Esophagus squamous epithelium (tissue), 5 donors: ENCODE measurements around the gene EXOC1. TPM values are rescaled to one million over a fixed set of nuclear protein-coding genes. Genes with fewer than 3 reads are reported as not detected.

Source experiments
- DNase-seq: peaks from one replicate; lab custom pipeline; 2025; lab: John Stamatoyannopoulos, UW
- H3K27ac ChIP-seq, 4 donors: fragments of 200-600 bp; sonication (generic); one replicate each; pipeline ENCODE4 v1.5.1; 2016 to 2019; ENCODE audit warnings: mild to moderate bottlenecking in 1 of 4
- H3K27me3 ChIP-seq, 4 donors: fragments of 200-600 bp; sonication (generic); 1 replicate in 3 of 4; 2 replicates in 1 of 4; pipeline versions ENCODE4 v1.5.1 to v1.6.0; 2017 to 2021; ENCODE audit warnings: antibody characterized with exemption in 1 of 4
- H3K36me3 ChIP-seq, 3 donors: fragments of 200-600 bp; sonication (generic); one replicate each; pipeline ENCODE4 v1.5.1; 2016 to 2019
- H3K4me1 ChIP-seq, 3 donors: fragments of 200-600 bp; sonication (generic); one replicate each; pipeline ENCODE4 v1.5.1; 2017 to 2019
- H3K4me3 ChIP-seq, 4 donors: fragments of 200-600 bp; sonication (generic); 1 replicate in 3 of 4; 2 replicates in 1 of 4; pipeline ENCODE4 v1.5.1; 2016 to 2019; ENCODE audit warnings: mild to moderate bottlenecking in 2 of 4, moderate library complexity in 1 of 4
- H3K9me3 ChIP-seq, 3 donors: fragments of 200-600 bp; sonication (generic); one replicate each; pipeline ENCODE4 v1.5.1; 2016 to 2019
- POLR2A ChIP-seq, 4 donors: fragments of 450-650 bp; IDR thresholded peaks; one replicate each; pipeline ENCODE4 v1.6.1; 2017; ENCODE audit warnings: antibody characterized with exemption in 4 of 4, mild to moderate bottlenecking in 4 of 4, moderate library complexity in 3 of 4
- WGBS, 2 donors: methylation state at CpG; one replicate each; pipeline ENCODE4 v1.1.5; 2018; 5-methylcytosine and 5-hydroxymethylcytosine counted together
- intact Hi-C: fragments of 100-400 bp; cut with DNase I; formaldehyde crosslinking; loops from one replicate; pipeline ENCODE4 v1.15.0; 2022
- total RNA-seq, 4 donors: library from RNA; depleted of rRNA; stranded (reverse); fragments of >200 nt; gene quantifications; one replicate each; pipeline ENCODE4 v1.1.0, GENCODE V29; 2016
- TF ChIP-seq, protein P1 (sequence below), 6 experiments: fragments of 450-650 bp in 4 of 6; fragments of 200-600 bp in 2 of 6; sonication (generic) in 2 of 6; IDR thresholded peaks; one replicate each; pipeline ENCODE4 v1.5.1; 2016 to 2019; ENCODE audit warnings: antibody characterized with exemption in 6 of 6, mild to moderate bottlenecking in 4 of 6, moderate library complexity in 4 of 6
- donor health status: DM: yes; HTN: yes; CAD: no.

The EXOC1 gene
- total RNA-seq, 4 donors from 2014 or later = 28.5 to 43.7 (median 41.7) TPM

DNA sequence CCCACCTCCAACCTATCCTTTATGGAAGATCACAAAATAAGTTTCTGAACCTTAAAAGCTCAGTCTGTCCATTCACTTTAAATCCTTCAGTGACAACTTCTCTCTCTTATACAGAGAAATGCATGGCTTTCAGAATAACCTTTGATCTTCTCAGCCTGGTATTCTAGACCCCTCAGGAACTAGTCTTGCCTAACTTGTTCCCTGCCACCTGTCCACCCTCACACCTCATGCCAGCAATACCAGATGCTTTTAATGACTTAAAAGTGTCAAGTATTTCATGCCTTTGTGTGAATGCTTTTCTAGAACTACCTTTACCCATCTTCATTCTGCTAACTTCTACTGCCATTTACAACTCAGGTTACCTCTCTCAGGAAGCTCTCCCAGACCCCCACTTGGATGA, 26.5 kb upstream of the EXOC1 start:
- H3K36me3 ChIP-seq = no peaks in the 10 kb centered on the region
- no peak for DNase-seq
- intact Hi-C loops = no loop called here

DNA sequence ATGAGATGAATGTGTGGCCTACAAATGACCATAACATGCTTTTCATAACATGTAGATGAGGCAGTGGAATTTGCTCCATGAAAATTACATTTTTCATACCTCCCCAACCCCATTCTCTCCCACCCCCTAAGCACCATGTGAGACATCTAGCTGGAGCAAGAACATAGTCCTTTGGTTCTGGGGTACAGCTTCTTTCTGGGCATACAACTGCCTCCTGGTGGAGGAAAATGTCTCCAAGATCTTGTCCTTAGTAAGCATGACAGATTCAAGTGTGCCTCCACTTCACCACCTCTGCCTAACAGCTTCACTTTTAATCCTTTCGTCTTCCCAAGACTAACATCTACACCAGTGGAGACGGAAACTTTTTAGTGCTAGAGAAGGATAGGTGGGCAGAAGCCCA, 25.9 kb upstream of the EXOC1 start:
- Histone ChIP-seq H3K4me1 (no peaks in the 10 kb centered on the region), H3K27me3 (peaks cover 0 to under 1% (median 0%) of the 10 kb centered on the region in 4 donors), H3K4me3 (no peak overlapping the region), H3K36me3 (no peaks in the 10 kb centered on the region), H3K9me3 (no peaks in the 10 kb centered on the region), H3K27ac (no peak overlapping the region)
- DNase-seq = no peak
- no peak for TF ChIP-seq POLR2A (IDR thresholded peaks at IDR 0.05)
- TF ChIP-seq, protein P1, sequence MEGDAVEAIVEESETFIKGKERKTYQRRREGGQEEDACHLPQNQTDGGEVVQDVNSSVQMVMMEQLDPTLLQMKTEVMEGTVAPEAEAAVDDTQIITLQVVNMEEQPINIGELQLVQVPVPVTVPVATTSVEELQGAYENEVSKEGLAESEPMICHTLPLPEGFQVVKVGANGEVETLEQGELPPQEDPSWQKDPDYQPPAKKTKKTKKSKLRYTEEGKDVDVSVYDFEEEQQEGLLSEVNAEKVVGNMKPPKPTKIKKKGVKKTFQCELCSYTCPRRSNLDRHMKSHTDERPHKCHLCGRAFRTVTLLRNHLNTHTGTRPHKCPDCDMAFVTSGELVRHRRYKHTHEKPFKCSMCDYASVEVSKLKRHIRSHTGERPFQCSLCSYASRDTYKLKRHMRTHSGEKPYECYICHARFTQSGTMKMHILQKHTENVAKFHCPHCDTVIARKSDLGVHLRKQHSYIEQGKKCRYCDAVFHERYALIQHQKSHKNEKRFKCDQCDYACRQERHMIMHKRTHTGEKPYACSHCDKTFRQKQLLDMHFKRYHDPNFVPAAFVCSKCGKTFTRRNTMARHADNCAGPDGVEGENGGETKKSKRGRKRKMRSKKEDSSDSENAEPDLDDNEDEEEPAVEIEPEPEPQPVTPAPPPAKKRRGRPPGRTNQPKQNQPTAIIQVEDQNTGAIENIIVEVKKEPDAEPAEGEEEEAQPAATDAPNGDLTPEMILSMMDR (IDR thresholded peaks at IDR 0.05) = no peak
- intact Hi-C loops = no loop called here
- 45 to 69% methylated on average over 2 of the region's 2 CpGs for WGBS, 2 donors

More for the DNA sequence above, 26.5 kb upstream of the EXOC1 start:
- Histone ChIP-seq H3K4me1 (no peaks in the 10 kb centered on the region), H3K9me3 (no peaks in the 10 kb centered on the region), H3K27ac (no peak overlapping the region), H3K4me3 (no peak overlapping the region), H3K27me3 (peaks cover 0 to 6% (median 0%) of the 10 kb centered on the region in 4 donors)
- TF ChIP-seq POLR2A (IDR thresholded peaks at IDR 0.05) = no peak
- TF ChIP-seq, protein P1 (IDR thresholded peaks at IDR 0.05) = no peak

DNA sequence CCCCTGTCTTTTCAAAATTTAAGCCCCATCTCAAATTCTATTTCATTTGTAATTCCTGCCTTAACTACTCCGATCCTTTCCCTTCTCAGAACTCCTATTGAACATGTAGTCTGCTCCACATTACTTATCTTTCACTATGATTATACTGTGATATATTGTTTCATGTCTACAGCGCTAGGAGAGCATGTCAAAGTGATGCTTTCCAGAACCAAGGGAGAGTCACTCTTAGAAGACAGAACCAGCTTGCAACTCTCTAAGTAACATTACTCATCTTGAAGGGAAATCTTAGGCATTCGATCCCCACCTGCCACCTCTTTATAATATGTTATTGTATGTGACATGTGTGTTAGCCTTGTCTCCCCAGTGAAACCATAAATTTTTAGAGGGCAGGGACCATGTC, 23.4 kb upstream of the EXOC1 start:
- Histone ChIP-seq H3K4me1 (no peaks in the 10 kb centered on the region), H3K27ac (no peak overlapping the region), H3K36me3 (no peaks in the 10 kb centered on the region), H3K4me3 (no peak overlapping the region), H3K27me3 (no peaks in the 10 kb centered on the region), H3K9me3 (no peaks in the 10 kb centered on the region)
- TF ChIP-seq, protein P1 (IDR thresholded peaks at IDR 0.05) = no peak
- no peak for TF ChIP-seq POLR2A (IDR thresholded peaks at IDR 0.05)
- intact Hi-C loops = no loop called here
- DNase-seq = no peak
- whole genome bisulfite sequencing, 2 donors = 82 to 86% methylated on average over 3 of the region's 3 CpGs

DNA sequence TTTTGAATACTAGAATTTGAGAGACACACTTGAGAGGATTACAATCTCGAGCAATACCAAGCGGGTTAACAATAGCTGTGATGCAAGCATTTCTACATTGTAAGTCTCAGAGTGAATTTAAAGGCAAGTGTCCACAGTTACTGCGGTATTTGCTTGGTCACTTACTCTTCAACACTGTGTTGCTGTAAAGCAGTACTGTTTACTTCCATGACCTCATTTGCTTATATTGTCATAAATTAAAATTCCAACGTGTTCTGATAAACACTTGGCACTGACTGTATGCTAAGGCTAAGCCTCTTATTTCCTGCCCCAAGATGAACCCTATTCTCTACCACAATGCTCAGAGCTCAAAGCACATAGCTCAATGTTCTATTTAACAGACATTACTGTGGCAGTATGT, 22.7 kb upstream of the EXOC1 start:
- intact Hi-C loops = no loop called here
- Histone ChIP-seq H3K27me3 (peaks cover 0 to under 1% (median 0%) of the 10 kb centered on the region in 4 donors), H3K4me3 (no peak overlapping the region), H3K4me1 (no peaks in the 10 kb centered on the region), H3K9me3 (no peaks in the 10 kb centered on the region), H3K36me3 (no peaks in the 10 kb centered on the region), H3K27ac (no peak overlapping the region)
- TF ChIP-seq, protein P1 (IDR thresholded peaks at IDR 0.05) = no peak
- no peak for TF ChIP-seq POLR2A (IDR thresholded peaks at IDR 0.05)
- DNase-seq = no peak
- 47 to 53% methylated on average over 4 of the region's 4 CpGs for WGBS, 2 donors

DNA sequence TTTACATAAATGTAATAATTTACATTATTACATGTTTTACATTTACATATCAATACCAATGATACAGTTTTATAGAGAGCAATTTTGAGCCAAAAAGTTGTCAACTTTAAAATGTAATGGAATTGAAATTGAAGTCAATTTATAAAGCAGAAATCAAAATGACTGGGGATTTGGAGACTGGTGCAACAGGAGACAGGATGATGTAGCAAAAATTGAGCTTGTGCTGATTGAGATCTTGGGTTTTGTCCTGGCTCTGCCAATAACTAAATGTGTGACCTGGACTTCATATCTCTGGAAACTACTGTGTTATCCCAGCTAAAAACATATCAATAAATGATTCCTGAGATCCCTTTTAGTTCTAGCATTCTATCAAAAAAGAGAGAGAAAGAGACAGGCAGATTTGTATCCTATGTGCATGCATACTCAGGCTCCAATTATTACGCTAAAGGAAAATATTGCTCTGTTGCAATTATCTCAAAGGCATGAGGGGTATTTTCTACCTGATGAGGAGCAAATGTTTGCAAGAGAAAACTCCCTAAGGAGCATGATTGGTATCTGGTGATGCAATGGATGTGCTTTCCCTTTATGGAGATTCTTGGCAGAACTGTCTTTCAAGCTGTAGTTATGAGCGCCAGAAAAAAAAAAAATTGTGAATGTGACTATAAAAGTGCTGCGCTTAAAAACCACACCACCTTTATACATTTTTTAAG, 19.2 kb upstream of the EXOC1 start:
- no peak for DNase-seq
- intact Hi-C loops = no loop called here
- TF ChIP-seq, protein P1 (IDR thresholded peaks at IDR 0.05) = no peak
- TF ChIP-seq POLR2A (IDR thresholded peaks at IDR 0.05) = no peak
- Histone ChIP-seq H3K4me3 (no peak overlapping the region), H3K27ac (no peak overlapping the region), H3K9me3 (peaks cover 0 to 7% (median 0%) of the 10 kb centered on the region in 3 donors), H3K36me3 (no peaks in the 10 kb centered on the region), H3K4me1 (no peaks in the 10 kb centered on the region), H3K27me3 (peaks cover 0 to 5% (median 0%) of the 10 kb centered on the region in 4 donors)
- WGBS, 2 donors = 85 to 88% methylated on average over 3 of the region's 3 CpGs
